ENCODE measurements around the gene CDKN1A.
"Not testable (repeated sequence)": the region's sequence is repeated elsewhere in the genome, so short reads cannot be mapped to it uniquely, and the experiment has no call there.

CDKN1A gene

GRCh38 chr6:36641543-36641942 lies 37.0 kb upstream of the CDKN1A start:
- H3K9ac ChIP-seq (ENCODE audit: low read length in 2 of 2), result no peak overlapping the region
- no peaks in the 10 kb centered on the region for H3K9me3 ChIP-seq (ENCODE audit: control insufficient read depth in 2 of 2, low read length in 2 of 2)
- H3K36me3 ChIP-seq (ENCODE audit: control insufficient read depth in 2 of 2, insufficient read depth in 2 of 2, low read length in 2 of 2), result no peaks in the 10 kb centered on the region
- no peak overlapping the region for H3K27ac ChIP-seq (ENCODE audit: low read length)
- no peaks in the 10 kb centered on the region for H3K27me3 ChIP-seq (ENCODE audit: control insufficient read depth in 1 of 2, insufficient read depth in 2 of 2, low read length in 2 of 2)
- no peak overlapping the region for H3K4me3 ChIP-seq (ENCODE audit: low read length in 2 of 2)
- peaks cover 12% of the 10 kb centered on the region for H3K4me1 ChIP-seq (ENCODE audit: control insufficient read depth, insufficient read depth, low read length)

- no peaks in the 10 kb centered on the region for H3K36me3 ChIP-seq (ENCODE audit: control insufficient read depth in 2 of 2, insufficient read depth in 2 of 2, low read length in 2 of 2)
- peaks cover 12% of the 10 kb centered on the region for H3K4me1 ChIP-seq (ENCODE audit: control insufficient read depth, insufficient read depth, low read length)
- no peak overlapping the region for H3K4me3 ChIP-seq (ENCODE audit: low read length in 2 of 2)
- H3K9me3 ChIP-seq (ENCODE audit: control insufficient read depth in 2 of 2, low read length in 2 of 2), result no peaks in the 10 kb centered on the region
- no peak overlapping the region for H3K9ac ChIP-seq (ENCODE audit: low read length in 2 of 2)
- no peak overlapping the region for H3K27ac ChIP-seq (ENCODE audit: low read length)
- H3K27me3 ChIP-seq (ENCODE audit: control insufficient read depth in 1 of 2, insufficient read depth in 2 of 2, low read length in 2 of 2), result no peaks in the 10 kb centered on the region
Measured at GRCh38 chr6:36642913-36643817, 35.3 kb upstream of the CDKN1A start.

- Histone ChIP-seq H3K36me3 (ENCODE audit: control insufficient read depth in 2 of 2, insufficient read depth in 2 of 2, low read length in 2 of 2) (no peaks in the 10 kb centered on the region), H3K4me1 (ENCODE audit: control insufficient read depth, insufficient read depth, low read length) (peaks cover 12% of the 10 kb centered on the region), H3K27me3 (ENCODE audit: control insufficient read depth in 1 of 2, insufficient read depth in 2 of 2, low read length in 2 of 2) (no peaks in the 10 kb centered on the region), H3K4me3 (ENCODE audit: low read length in 2 of 2) (no peak overlapping the region), H3K9ac (ENCODE audit: low read length in 2 of 2) (no peak overlapping the region), H3K9me3 (ENCODE audit: control insufficient read depth in 2 of 2, low read length in 2 of 2) (no peaks in the 10 kb centered on the region), H3K27ac (ENCODE audit: low read length) (no peak overlapping the region)
Measured at GRCh38 chr6:36643977-36644376, 34.5 kb upstream of the CDKN1A start.

- Histone ChIP-seq H3K36me3 (ENCODE audit: control insufficient read depth in 2 of 2, insufficient read depth in 2 of 2, low read length in 2 of 2) (no peaks in the 10 kb centered on the region), H3K9me3 (ENCODE audit: control insufficient read depth in 2 of 2, low read length in 2 of 2) (no peaks in the 10 kb centered on the region), H3K4me1 (ENCODE audit: control insufficient read depth, insufficient read depth, low read length) (peaks cover under 1% of the 10 kb centered on the region), H3K4me3 (ENCODE audit: low read length in 2 of 2) (no peak overlapping the region), H3K27me3 (ENCODE audit: control insufficient read depth in 1 of 2, insufficient read depth in 2 of 2, low read length in 2 of 2) (no peaks in the 10 kb centered on the region), H3K27ac (ENCODE audit: low read length) (no peak overlapping the region), H3K9ac (ENCODE audit: low read length in 2 of 2) (no peak overlapping the region)
Measured at GRCh38 chr6:36649086-36649485, 29.4 kb upstream of the CDKN1A start.

- H3K9ac ChIP-seq (ENCODE audit: low read length in 2 of 2), result no peak overlapping the region
- no peaks in the 10 kb centered on the region for H3K9me3 ChIP-seq (ENCODE audit: control insufficient read depth in 2 of 2, low read length in 2 of 2)
- H3K27me3 ChIP-seq (ENCODE audit: control insufficient read depth in 1 of 2, insufficient read depth in 2 of 2, low read length in 2 of 2), result peaks cover 0 to under 1% of the 10 kb centered on the region in 2 donors
- H3K4me1 ChIP-seq (ENCODE audit: control insufficient read depth, insufficient read depth, low read length), result no peaks in the 10 kb centered on the region
- no peaks in the 10 kb centered on the region for H3K36me3 ChIP-seq (ENCODE audit: control insufficient read depth in 2 of 2, insufficient read depth in 2 of 2, low read length in 2 of 2)
- no peak overlapping the region for H3K4me3 ChIP-seq (ENCODE audit: low read length in 2 of 2)
- no peak overlapping the region for H3K27ac ChIP-seq (ENCODE audit: low read length)
Measured at GRCh38 chr6:36649701-36650484, 28.6 kb upstream of the CDKN1A start.

- H3K4me1 ChIP-seq (ENCODE audit: control insufficient read depth, insufficient read depth, low read length), result no peaks in the 10 kb centered on the region
- peaks cover 0 to 3% of the 10 kb centered on the region in 2 donors for H3K27me3 ChIP-seq (ENCODE audit: control insufficient read depth in 1 of 2, insufficient read depth in 2 of 2, low read length in 2 of 2)
- no peaks in the 10 kb centered on the region for H3K36me3 ChIP-seq (ENCODE audit: control insufficient read depth in 2 of 2, insufficient read depth in 2 of 2, low read length in 2 of 2)
- H3K4me3 ChIP-seq (ENCODE audit: low read length in 2 of 2), result no peak overlapping the region
- no peak overlapping the region for H3K9ac ChIP-seq (ENCODE audit: low read length in 2 of 2)
- H3K27ac ChIP-seq (ENCODE audit: low read length), result no peak overlapping the region
- no peaks in the 10 kb centered on the region for H3K9me3 ChIP-seq (ENCODE audit: control insufficient read depth in 2 of 2, low read length in 2 of 2)
Measured at GRCh38 chr6:36650848-36651478, 27.6 kb upstream of the CDKN1A start.

- H3K4me1 ChIP-seq (ENCODE audit: control insufficient read depth, insufficient read depth, low read length), result no peaks in the 10 kb centered on the region
- H3K4me3 ChIP-seq (ENCODE audit: low read length in 2 of 2), result no peak overlapping the region
- no peaks in the 10 kb centered on the region for H3K36me3 ChIP-seq (ENCODE audit: control insufficient read depth in 2 of 2, insufficient read depth in 2 of 2, low read length in 2 of 2)
- H3K9me3 ChIP-seq (ENCODE audit: control insufficient read depth in 2 of 2, low read length in 2 of 2), result no peaks in the 10 kb centered on the region
- H3K27ac ChIP-seq (ENCODE audit: low read length), result no peak overlapping the region
- H3K9ac ChIP-seq (ENCODE audit: low read length in 2 of 2), result no peak overlapping the region
- peaks cover 0 to 3% of the 10 kb centered on the region in 2 donors for H3K27me3 ChIP-seq (ENCODE audit: control insufficient read depth in 1 of 2, insufficient read depth in 2 of 2, low read length in 2 of 2)
Measured at GRCh38 chr6:36651659-36652379, 26.7 kb upstream of the CDKN1A start.

GRCh38 chr6:36654469-36654868 lies 24.0 kb upstream of the CDKN1A start:
- not testable (repeated sequence) for H3K4me3 ChIP-seq (ENCODE audit: low read length in 2 of 2); H3K9me3 ChIP-seq (ENCODE audit: control insufficient read depth in 2 of 2, low read length in 2 of 2); H3K27ac ChIP-seq (ENCODE audit: low read length); H3K4me1 ChIP-seq (ENCODE audit: control insufficient read depth, insufficient read depth, low read length); H3K36me3 ChIP-seq (ENCODE audit: control insufficient read depth in 2 of 2, insufficient read depth in 2 of 2, low read length in 2 of 2); H3K9ac ChIP-seq (ENCODE audit: low read length in 2 of 2); H3K27me3 ChIP-seq (ENCODE audit: control insufficient read depth in 1 of 2, insufficient read depth in 2 of 2, low read length in 2 of 2)

GRCh38 chr6:36655085-36655724 lies 23.3 kb upstream of the CDKN1A start:
- peaks cover 0 to 3% of the 10 kb centered on the region in 2 donors for H3K27me3 ChIP-seq (ENCODE audit: control insufficient read depth in 1 of 2, insufficient read depth in 2 of 2, low read length in 2 of 2)

GRCh38 chr6:36656441-36656840 lies 22.1 kb upstream of the CDKN1A start:
- Histone ChIP-seq H3K27ac (ENCODE audit: low read length) (no peak overlapping the region), H3K4me3 (ENCODE audit: low read length in 2 of 2) (no peak overlapping the region), H3K4me1 (ENCODE audit: control insufficient read depth, insufficient read depth, low read length) (peaks cover 11% of the 10 kb centered on the region), H3K9ac (ENCODE audit: low read length in 2 of 2) (no peak overlapping the region), H3K9me3 (ENCODE audit: control insufficient read depth in 2 of 2, low read length in 2 of 2) (no peaks in the 10 kb centered on the region), H3K36me3 (ENCODE audit: control insufficient read depth in 2 of 2, insufficient read depth in 2 of 2, low read length in 2 of 2) (no peaks in the 10 kb centered on the region), H3K27me3 (ENCODE audit: control insufficient read depth in 1 of 2, insufficient read depth in 2 of 2, low read length in 2 of 2) (peaks cover 3% of the 10 kb centered on the region in 2 donors)

More at GRCh38 chr6:36655085-36655724, 23.3 kb upstream of the CDKN1A start:
- H3K9me3 ChIP-seq (ENCODE audit: control insufficient read depth in 2 of 2, low read length in 2 of 2), result no peaks in the 10 kb centered on the region
- H3K9ac ChIP-seq (ENCODE audit: low read length in 2 of 2), result no peak overlapping the region
- H3K4me1 ChIP-seq (ENCODE audit: control insufficient read depth, insufficient read depth, low read length), result peaks cover 4% of the 10 kb centered on the region
- H3K27ac ChIP-seq (ENCODE audit: low read length), result no peak overlapping the region
- no peaks in the 10 kb centered on the region for H3K36me3 ChIP-seq (ENCODE audit: control insufficient read depth in 2 of 2, insufficient read depth in 2 of 2, low read length in 2 of 2)
- no peak overlapping the region for H3K4me3 ChIP-seq (ENCODE audit: low read length in 2 of 2)

Data from stomach smooth muscle (tissue), 2 donors.